ENCODE data around the gene BPIFB4. TPM values are rescaled to one million over a fixed set of nuclear protein-coding genes. Genes with fewer than 3 reads are reported as not detected.

The BPIFB4 gene
- polyA plus RNA-seq, 1 donor (not counting 4 experiments of a cell fraction or from before 2014, with no cell fraction given) = not detected

DNA sequence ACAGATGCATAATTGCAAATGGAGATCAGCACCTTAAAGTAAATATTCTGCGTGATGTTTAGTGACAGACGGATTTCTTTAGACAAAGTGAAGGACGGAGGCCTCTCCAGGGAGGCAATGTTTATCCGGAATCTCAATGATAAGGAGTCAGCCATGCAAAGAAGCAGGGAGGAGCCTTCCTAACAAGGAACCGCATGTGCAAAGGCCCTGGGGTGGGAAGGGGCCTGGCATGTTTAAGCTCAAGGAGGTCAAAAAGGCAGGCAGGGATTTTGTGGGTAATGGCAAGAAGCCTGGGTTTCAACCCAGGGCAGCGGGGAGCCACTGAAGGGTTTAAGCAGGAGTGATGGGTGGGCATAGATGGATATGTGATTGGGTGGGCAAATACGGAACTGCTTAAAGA lies 25.1 kb upstream of the BPIFB4 start:
- TF ChIP-seq EZH2 (IDR thresholded peaks at IDR 0.05; ENCODE audit: low read length) = no peak
- TF ChIP-seq, protein P1, sequence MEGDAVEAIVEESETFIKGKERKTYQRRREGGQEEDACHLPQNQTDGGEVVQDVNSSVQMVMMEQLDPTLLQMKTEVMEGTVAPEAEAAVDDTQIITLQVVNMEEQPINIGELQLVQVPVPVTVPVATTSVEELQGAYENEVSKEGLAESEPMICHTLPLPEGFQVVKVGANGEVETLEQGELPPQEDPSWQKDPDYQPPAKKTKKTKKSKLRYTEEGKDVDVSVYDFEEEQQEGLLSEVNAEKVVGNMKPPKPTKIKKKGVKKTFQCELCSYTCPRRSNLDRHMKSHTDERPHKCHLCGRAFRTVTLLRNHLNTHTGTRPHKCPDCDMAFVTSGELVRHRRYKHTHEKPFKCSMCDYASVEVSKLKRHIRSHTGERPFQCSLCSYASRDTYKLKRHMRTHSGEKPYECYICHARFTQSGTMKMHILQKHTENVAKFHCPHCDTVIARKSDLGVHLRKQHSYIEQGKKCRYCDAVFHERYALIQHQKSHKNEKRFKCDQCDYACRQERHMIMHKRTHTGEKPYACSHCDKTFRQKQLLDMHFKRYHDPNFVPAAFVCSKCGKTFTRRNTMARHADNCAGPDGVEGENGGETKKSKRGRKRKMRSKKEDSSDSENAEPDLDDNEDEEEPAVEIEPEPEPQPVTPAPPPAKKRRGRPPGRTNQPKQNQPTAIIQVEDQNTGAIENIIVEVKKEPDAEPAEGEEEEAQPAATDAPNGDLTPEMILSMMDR (optimal IDR thresholded peaks at IDR 0.05 in 1 of 3, IDR thresholded peaks at IDR 0.05 in 1 of 3, conservative IDR thresholded peaks at IDR 0.05 in 1 of 3; ENCODE audit: extremely low read depth in 1 of 3, insufficient read depth in 2 of 3, low read length in 3 of 3) = no peak
- FAIRE-seq = no peak

DNA sequence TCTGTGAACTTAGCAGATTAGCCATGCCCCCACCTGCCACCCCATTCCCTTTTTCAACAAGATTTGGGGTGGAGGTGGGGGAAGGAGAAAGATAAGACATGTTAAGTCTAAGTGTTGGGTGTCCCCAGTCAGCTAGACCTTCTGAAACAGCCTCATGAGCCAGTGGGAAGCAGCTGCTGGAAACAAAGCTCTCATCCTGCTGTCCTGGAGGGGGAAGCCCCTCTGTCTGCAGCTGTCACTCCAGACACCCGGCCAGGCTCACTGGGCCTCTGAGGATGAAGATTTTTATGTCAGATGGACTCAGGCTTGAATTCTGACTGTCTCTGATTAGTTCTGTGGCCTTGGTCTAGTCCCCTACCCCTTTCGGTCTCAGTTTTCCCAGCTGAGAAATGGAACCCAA lies 24.7 kb upstream of the BPIFB4 start:
- TF ChIP-seq EZH2 (IDR thresholded peaks at IDR 0.05; ENCODE audit: low read length) = no peak
- TF ChIP-seq, protein P1 (optimal IDR thresholded peaks at IDR 0.05 in 1 of 3, IDR thresholded peaks at IDR 0.05 in 1 of 3, conservative IDR thresholded peaks at IDR 0.05 in 1 of 3; ENCODE audit: extremely low read depth in 1 of 3, insufficient read depth in 2 of 3, low read length in 3 of 3) = no peak
- FAIRE-seq (no peak), DNase-seq (ENCODE audit: low read depth, low spot score) (no peak)
- H4K20me1 ChIP-seq (ENCODE audit: control insufficient read depth, extremely low read depth, insufficient read depth, low read length) = no peaks in the 10 kb centered on the region
- dilution Hi-C loops (cut with MboI; ENCODE audit: extremely low pct_ligation_motif_present, low sequenced_read_pairs) = no loop called here
- H3K27ac ChIP-seq (ENCODE audit: control insufficient read depth, insufficient read depth, low read length) = no peak overlapping the region
- no peaks in the 10 kb centered on the region for H3K79me2 ChIP-seq (ENCODE audit: control insufficient read depth, insufficient read depth, low read length)
- H2AFZ ChIP-seq (ENCODE audit: control insufficient read depth, low read length) = no peak overlapping the region
- no peaks in the 10 kb centered on the region for H3K27me3 ChIP-seq (ENCODE audit: control insufficient read depth, extremely low read depth, insufficient read depth, low read length)
- no peak overlapping the region for H3K4me3 ChIP-seq (ENCODE audit: control insufficient read depth in 2 of 3, extremely low read depth in 1 of 3, insufficient read depth in 2 of 3, low read depth in 1 of 3, low read length in 3 of 3)
- H3K9ac ChIP-seq (ENCODE audit: control insufficient read depth, extremely low read depth, insufficient read depth, low read length) = no peak overlapping the region
- H3K4me1 ChIP-seq (ENCODE audit: control insufficient read depth, extremely low read depth, insufficient read depth, low read length) = no peaks in the 10 kb centered on the region
- no peak overlapping the region for H3K4me2 ChIP-seq (ENCODE audit: control insufficient read depth, extremely low read depth, insufficient read depth, low read depth, low read length)
- no peaks in the 10 kb centered on the region for H3K36me3 ChIP-seq (ENCODE audit: control insufficient read depth in 2 of 2, extremely low read depth in 1 of 2, insufficient read depth in 2 of 2, low read length in 2 of 2)
- H3K9me1 ChIP-seq (ENCODE audit: control insufficient read depth, extremely low read depth, insufficient read depth, low read length) = no peaks in the 10 kb centered on the region
- H3K9me3 ChIP-seq (ENCODE audit: control insufficient read depth, low read depth, low read length) = no peaks in the 10 kb centered on the region

More for the DNA sequence above, 25.1 kb upstream of the BPIFB4 start:
- H3K4me1 ChIP-seq (ENCODE audit: control insufficient read depth, extremely low read depth, insufficient read depth, low read length) = no peaks in the 10 kb centered on the region
- H3K4me2 ChIP-seq (ENCODE audit: control insufficient read depth, extremely low read depth, insufficient read depth, low read depth, low read length) = no peak overlapping the region
- dilution Hi-C loops (cut with MboI; ENCODE audit: extremely low pct_ligation_motif_present, low sequenced_read_pairs) = no loop called here
- DNase-seq (ENCODE audit: low read depth, low spot score) = no peak
- no peak overlapping the region for H3K27ac ChIP-seq (ENCODE audit: control insufficient read depth, insufficient read depth, low read length)
- H2AFZ ChIP-seq (ENCODE audit: control insufficient read depth, low read length) = no peak overlapping the region
- no peak overlapping the region for H3K4me3 ChIP-seq (ENCODE audit: control insufficient read depth in 2 of 3, extremely low read depth in 1 of 3, insufficient read depth in 2 of 3, low read depth in 1 of 3, low read length in 3 of 3)
- H3K9me1 ChIP-seq (ENCODE audit: control insufficient read depth, extremely low read depth, insufficient read depth, low read length) = no peaks in the 10 kb centered on the region
- H3K9ac ChIP-seq (ENCODE audit: control insufficient read depth, extremely low read depth, insufficient read depth, low read length) = no peak overlapping the region
- H3K79me2 ChIP-seq (ENCODE audit: control insufficient read depth, insufficient read depth, low read length) = no peaks in the 10 kb centered on the region
- no peaks in the 10 kb centered on the region for H4K20me1 ChIP-seq (ENCODE audit: control insufficient read depth, extremely low read depth, insufficient read depth, low read length)
- no peaks in the 10 kb centered on the region for H3K36me3 ChIP-seq (ENCODE audit: control insufficient read depth in 2 of 2, extremely low read depth in 1 of 2, insufficient read depth in 2 of 2, low read length in 2 of 2)
- H3K9me3 ChIP-seq (ENCODE audit: control insufficient read depth, low read depth, low read length) = no peaks in the 10 kb centered on the region
- no peaks in the 10 kb centered on the region for H3K27me3 ChIP-seq (ENCODE audit: control insufficient read depth, extremely low read depth, insufficient read depth, low read length)
